NK-92 (cell line): ENCODE results near the gene TLE1.
"Not testable (repeated sequence)": the region's sequence is repeated elsewhere in the genome, so short reads cannot be mapped to it uniquely, and the experiment has no call there.

ENCODE experiments used
- DNase-seq: peaks from one replicate; lab custom pipeline; 2025; ENCODE audit not compliant: unreplicated experiment; lab: John Stamatoyannopoulos, UW

TLE1 gene

GRCh38 chr9:81653240-81653639 lies 36.1 kb downstream of the TLE1 start:
- no peak for DNase-seq

- DNase-seq = no peak
Observed at GRCh38 chr9:81652058-81652687, 37.2 kb downstream of the TLE1 start.

DNA sequence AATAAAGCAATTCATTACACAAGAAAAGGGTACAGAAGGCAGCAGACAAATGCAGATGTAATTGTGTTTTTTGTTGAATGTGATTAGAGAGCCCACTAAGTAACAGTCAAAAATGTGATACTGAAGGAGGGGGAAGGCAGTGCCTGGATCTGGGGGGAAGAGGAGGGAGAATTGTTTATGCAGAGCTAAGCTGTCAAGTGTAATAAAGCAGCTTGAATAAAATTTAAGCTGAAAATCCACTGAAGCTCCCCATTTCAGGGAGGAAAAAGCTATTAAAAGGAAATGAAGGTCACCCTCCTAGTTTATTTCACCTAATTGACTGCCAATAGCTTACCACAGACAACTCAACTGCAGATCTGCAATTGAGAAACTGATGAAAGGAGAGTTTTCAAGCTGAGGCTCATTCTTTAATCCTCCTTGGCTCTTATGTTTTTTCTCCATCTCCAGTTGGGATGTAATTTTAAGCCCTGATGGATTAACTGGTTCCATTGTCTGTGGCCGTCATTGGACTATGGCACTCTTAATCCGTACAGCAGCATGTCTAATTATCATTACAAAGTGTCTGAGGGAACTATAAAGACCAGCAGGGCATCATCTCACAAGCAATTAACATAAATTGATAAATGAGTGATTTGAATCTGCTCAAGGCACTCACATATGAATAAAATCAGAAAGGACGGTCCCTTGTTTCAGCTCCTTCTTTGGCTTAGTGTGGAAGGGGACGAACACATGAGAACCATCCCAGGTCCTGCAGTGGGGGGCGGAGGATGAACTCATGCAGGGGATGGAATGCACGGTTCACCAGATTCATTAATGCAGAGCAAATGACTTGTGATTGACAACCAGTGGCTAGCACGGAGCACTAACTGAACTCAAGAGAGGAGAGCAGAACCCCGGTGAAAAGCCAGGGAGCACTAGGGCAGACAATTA lies 38.5 kb downstream of the TLE1 start:
- no peak for DNase-seq

GRCh38 chr9:81649475-81650240 lies 39.7 kb downstream of the TLE1 start:
- no peak for DNase-seq

DNA sequence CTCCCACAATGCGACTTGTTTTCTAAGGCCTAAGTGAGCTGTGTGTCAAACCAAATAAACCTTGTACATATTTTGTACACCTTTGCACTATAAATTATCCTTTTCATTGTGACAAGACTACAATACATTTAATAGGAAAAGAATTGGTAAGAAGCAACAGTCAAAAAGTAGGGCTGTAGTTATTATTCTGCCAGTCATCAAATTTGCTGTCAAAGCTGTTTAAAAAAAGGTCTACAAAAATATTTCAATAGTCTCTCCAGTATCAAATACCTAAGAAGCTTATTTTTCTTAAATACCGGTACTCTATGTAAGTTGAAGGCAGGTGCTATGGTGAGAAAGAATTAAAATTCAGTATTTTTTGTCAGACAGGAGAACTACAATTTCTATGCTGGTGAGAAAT lies 40.5 kb downstream of the TLE1 start:
- no peak for DNase-seq

DNA sequence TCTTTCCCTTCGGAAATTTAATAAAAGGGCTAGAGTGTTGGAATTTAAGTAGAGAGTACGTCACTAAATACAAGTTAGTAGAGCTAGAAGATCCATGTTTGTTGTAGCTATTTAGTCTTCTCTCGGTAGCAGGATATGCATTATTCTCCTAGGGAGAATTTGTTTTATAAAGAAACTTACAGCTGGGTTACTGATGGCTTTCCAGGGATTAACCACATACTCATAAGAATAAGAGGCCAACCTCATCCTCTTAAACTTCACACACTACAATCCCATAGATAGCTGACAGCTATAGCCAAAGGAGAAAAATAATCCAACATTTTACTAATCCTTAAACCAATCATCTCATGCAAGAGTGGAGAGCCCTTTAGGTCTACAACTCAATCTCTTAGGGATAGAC lies 43.0 kb downstream of the TLE1 start:
- no peak for DNase-seq

DNA sequence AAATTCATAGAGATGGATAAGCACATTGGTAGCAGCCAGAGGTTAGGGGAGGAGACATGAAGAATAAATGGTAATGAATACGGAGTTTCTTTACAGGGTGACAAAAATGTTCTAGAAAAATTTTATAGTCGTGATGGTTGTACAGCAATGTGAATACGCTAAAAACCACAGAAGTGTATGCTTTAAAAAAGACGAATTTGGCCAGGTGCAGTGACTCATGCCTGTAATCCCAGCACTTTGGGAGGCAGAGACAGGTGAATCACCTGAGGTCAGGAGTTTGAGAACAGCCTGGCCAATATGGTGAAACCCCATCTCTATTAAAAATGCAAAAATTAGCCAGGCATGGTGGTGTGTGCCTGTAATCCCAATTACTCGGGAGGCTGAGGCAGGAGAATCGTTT lies 44.8 kb downstream of the TLE1 start:
- DNase-seq = not testable (repeated sequence)

DNA sequence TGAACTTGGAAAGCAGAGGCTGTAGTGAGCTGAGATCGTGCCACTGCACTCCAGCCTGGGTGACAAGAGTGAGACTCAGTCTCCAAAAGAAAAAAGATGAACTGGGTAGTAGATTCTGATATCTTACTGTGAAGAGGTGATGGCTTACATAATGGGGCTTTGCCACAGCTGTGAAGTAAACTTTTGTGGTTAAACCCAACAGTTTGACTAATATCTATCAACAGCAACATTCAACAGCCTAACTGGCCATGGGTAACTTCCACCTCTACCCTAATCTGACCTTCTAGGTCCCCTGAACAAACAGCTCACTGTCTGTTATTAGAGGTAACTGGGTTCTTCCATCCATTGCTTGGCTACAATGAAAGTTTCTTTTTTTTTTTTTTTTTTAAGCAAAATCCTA lies 52.1 kb downstream of the TLE1 start:
- no peak for DNase-seq

DNA sequence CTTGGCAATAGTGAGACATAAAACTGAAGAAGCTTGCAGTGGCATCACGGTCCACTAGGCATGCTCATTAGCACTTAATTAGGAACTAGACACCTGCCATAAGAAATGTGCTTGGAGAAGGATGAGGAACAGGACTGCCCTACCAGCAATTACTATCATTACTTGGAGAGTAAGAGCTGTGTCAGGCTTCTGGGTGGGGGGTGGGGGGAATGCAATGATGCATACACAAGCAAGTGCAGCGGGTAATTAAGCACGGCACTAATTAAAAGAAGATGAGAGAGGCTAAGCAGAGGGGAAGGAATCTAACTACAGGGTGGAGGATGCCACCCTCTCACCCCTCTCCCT lies 53.1 kb downstream of the TLE1 start:
- no peak for DNase-seq

DNA sequence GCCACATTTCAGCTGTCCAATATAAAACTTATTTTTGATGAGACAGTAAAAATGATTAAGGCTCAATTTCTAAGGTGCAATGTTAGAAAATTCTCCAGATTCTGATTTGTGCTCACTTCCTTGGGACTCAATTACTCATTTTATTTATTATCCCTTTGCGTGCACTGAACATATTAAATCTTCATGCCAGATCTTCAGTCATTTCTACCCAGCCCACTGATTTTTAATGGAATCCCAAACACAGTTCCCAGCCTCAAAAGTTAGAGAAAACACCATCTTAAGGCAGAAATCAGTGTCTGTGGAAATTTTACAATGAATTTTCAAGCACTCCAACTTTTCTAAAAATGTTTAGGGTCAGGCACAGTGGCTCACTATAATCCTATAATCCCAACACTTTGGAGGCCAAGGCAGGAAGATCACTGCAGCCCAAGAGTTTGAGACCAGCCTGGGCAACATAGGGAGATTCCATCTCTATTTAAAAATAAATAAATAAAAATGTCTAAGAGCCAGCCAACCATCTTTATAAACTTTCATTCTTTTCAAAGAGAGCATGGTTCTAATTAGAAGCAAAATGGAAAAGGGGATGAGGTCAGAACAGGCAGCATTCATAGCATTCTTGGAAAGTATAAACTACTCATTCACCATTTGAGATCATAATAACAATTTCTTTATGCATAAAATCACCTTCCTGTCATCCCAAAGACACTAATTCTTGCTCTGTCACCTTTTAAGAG lies 53.7 kb downstream of the TLE1 start:
- no peak for DNase-seq

DNA sequence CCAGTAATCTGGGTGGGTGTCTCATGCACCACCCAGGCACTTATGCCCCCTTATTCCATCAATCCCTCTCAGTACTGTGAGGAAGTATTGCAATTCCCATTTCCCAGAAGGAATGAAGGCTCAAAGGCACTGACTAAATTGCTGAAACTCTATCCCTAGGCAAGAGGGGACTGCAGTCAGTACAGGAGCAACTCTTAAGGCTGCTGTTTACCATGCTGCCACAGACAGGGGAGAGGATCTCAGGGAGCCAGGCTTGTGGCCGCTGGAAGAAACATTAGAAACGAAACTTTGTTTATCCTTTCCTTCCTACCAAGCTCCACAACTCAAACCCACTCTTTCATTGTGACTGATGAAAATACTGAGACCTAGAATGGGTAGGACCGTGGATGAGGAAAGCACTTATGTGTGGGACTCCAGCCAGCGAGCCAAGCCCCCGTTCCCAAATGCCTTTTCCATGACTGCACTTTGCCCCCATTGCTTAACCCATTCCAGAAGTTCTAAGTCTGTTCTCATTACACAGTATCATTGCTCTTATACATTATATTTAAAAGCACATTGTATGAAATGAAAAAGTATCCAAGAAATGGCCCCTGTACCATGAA lies 54.3 kb downstream of the TLE1 start:
- no peak for DNase-seq

DNA sequence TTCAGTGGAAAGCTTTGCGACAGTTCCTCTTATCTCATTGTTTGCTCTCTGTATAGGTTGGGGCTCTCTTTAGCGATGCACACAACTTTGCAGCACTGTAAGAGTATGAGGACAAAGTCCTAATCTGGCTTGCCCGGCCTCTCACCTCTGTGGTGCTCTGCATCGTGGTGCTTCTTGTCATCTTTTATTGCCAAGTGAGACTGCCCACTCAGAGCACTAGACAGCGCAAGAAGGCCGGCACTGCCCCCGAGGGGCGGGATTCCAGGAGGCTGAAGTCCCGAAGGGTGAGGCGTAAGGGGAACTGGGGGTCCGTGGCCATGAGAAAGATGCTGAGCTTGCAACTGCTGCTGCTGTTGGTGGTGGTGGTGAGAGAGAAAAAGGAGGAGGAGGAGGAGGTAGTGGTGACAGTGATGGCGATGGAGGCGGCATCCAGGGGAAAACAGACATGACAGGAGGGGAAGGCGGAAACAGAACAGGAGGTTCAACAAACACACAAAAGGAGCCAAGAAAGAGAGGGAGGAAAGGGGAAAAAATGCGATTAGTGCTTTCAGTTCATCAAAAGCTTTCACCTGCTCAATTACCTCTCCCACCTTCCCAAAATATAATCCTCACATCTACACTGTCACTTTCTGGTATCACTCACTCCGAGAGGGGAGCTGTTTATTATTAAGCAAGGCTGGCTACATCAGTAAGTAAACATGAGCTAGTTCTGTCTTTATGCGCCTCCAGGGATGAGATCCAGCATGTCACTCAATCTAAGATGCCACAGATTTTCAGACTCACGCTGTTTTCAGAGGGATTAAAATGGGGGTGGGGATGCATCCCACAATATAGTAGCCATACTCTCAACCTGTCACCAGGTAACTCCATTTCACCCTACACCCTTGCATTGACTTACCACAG lies 55.1 kb downstream of the TLE1 start:
- no peak for DNase-seq

DNA sequence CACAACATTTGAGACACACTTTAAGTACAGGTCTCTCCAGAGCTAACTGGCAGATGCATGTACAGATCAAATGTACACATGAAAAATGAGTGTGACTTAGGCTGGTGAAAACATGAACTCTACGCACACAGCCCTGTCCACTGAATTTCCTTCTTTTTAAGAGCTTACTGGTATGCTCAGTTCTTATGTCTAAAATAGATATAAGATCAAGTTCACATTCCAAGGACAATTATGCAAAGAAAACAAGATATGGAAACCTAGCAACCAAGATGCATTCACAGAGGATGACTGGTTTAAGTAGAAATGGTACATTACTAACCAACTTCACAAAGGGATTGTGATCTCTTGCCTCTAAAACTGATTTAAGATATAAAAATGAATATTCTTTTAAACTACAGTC lies 56.7 kb downstream of the TLE1 start:
- DNase-seq = no peak

- no peak for DNase-seq
Observed at GRCh38 chr9:81631218-81631745, 58.1 kb downstream of the TLE1 start.

DNA sequence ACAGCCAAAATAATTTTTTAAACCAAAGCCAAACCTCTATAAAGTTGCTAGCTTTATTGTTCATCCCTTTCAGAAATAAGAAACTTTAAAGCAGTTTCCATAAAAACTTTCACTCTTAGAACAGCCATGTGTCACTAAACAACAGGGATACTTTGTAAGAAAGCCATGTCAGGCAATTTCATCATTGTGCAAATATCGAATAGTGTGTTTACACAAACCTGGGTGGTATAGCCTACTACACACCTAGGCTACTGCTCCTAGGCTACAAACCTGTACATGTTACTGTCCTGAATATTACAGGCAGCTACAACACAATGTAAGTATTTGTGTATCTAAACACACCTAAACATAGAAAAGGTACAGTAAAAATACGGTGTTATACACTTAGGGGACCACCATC lies 59.9 kb downstream of the TLE1 start:
- DNase-seq = no peak

DNA sequence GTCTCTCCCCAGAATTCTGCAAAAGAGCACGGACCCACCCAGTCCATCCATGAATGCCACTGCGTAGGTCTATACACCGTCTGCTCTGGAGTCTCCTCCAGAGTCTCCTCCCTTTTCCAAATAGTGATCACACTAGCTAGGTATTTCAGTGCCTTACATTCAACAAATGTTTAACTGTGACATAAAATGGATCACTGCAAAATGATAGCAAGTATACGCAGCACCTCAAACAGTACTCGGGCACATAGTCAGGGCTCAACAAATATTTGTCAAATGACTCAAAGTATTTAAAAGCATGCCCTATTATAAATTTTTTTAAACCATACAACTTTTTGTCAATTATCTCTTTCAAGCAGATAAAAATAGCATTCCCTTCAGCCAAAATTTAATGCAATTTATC lies 60.5 kb downstream of the TLE1 start:
- DNase-seq = no peak

DNA sequence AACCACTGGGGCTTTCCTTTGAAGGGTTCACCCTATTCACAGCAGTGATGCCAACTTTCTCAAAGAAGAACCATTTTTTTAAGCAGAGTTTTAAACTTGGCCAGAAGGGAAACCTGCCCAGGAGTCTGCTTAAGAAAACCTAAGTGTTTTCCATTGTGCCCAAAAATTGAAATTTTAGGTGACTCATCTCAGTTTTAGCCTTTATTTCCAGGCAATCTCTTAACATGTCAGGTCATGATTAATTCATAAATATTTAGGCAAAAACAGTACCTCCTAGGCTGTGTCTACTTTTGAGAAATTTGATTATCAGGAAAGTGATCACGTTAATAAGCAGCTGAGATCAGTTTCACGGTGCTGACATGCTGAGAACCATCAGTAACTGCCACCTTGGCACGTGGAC lies 61.9 kb downstream of the TLE1 start:
- DNase-seq = no peak

DNA sequence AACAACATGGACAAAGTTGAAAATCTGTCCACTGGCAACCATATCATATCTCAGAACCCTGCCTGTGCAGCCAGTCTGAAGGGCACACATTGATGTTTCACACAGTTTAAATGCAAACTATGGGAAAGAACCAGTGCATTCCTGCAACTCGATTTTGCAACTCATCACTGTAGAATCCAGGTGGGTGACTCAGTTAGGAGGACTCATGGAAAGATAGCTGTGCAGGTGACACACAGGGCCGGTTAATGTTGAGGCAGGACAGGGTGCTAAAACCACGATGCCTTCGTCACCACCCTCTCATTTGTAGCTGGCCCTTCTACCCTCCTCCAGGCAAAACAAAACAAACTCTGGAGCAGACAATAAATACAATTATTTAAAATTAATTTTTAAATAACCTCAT lies 62.8 kb downstream of the TLE1 start:
- DNase-seq = no peak

DNA sequence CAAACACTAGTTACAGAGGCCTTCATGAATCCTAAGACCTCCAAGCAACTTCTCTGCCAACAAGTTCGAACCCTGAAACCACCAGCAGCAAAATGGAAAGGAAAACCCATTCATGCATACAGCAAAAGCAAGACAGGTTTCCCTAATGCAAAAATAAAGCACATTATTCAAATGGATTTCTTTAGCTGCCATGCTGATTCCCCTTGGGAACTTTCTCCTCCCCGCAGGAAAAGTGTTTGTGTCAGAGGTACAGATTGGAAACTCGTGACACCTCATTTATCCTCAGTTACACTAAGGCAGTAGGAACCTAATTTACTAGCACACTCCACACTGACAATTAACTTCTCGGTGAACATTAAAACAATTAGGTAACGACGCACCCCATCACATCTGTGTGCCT lies 63.4 kb downstream of the TLE1 start:
- no peak for DNase-seq

DNA sequence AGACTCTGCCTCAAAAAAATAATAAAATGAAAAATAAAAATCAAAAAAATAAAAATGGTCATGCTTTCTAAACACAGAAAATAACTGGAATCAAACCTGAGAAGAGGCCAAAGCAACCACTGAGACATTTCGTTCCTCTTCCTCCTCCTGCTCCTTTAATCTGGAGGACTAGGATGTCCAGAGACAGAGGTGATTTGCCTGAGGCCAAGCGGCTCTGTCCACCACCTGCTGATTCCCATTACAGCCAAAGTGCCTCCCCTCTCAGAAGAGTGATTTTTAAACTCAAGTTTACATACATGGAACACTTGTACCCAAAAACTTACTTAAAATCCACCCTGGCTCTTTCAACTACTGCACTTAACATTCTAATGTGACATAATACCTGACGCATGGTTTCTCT lies 65.6 kb downstream of the TLE1 start:
- DNase-seq = no peak
